RPMI8226 (cell line): ENCODE measurements around the gene GAGE12E.
"Not testable (repeated sequence)": the region's sequence is repeated elsewhere in the genome, so short reads cannot be mapped to it uniquely, and the experiment has no call there.

Experiments
- DNase-seq: peaks from one replicate; pipeline ENCODE4 v3.0.0-alpha.2; 2015

GAGE12E gene, protein sequence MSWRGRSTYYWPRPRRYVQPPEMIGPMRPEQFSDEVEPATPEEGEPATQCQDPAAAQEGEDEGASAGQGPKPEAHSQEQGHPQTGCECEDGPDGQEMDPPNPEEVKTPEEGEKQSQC

DNA sequence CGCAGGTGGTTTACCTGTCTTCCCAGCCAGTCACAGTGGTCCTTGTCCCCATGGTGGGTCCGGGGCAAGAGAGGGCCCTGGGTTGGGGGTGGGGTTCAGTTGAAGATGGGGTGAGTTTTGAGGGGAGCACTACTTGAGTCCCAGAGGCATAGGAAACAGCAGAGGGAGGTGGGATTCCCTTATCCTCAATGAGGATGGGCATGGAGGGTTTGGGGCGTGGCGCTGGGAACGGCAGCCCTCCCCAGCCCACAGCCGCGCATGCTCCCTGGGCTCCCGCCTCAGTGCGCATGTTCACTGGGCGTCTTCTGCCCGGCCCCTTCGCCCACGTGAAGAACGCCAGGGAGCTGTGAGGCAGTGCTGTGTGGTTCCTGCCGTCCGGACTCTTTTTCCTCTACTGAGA, at the start of gene GAGE12E:
GAGE12E (plus strand) TSS at position 301 of the 400 bp plus-strand sequence. CDS start 1,155 bp downstream, outside the sequence.
- DNase-seq, result not testable (repeated sequence)

DNA sequence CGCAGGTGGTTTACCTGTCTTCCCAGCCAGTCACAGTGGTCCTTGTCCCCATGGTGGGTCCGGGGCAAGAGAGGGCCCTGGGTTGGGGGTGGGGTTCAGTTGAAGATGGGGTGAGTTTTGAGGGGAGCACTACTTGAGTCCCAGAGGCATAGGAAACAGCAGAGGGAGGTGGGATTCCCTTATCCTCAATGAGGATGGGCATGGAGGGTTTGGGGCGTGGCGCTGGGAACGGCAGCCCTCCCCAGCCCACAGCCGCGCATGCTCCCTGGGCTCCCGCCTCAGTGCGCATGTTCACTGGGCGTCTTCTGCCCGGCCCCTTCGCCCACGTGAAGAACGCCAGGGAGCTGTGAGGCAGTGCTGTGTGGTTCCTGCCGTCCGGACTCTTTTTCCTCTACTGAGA, 19.2 kb upstream of the GAGE12E start, which contains the start of gene GAGE12C:
GAGE12C (plus strand) TSS at position 301 of the 400 bp plus-strand sequence. CDS start 1,155 bp downstream, outside the sequence.
- DNase-seq, result not testable (repeated sequence)

DNA sequence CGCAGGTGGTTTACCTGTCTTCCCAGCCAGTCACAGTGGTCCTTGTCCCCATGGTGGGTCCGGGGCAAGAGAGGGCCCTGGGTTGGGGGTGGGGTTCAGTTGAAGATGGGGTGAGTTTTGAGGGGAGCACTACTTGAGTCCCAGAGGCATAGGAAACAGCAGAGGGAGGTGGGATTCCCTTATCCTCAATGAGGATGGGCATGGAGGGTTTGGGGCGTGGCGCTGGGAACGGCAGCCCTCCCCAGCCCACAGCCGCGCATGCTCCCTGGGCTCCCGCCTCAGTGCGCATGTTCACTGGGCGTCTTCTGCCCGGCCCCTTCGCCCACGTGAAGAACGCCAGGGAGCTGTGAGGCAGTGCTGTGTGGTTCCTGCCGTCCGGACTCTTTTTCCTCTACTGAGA, 9.7 kb upstream of the GAGE12E start, which contains the start of gene GAGE12D:
GAGE12D (plus strand) TSS at position 301 of the 400 bp plus-strand sequence. CDS start 1,155 bp downstream, outside the sequence.
- DNase-seq, result not testable (repeated sequence)

DNA sequence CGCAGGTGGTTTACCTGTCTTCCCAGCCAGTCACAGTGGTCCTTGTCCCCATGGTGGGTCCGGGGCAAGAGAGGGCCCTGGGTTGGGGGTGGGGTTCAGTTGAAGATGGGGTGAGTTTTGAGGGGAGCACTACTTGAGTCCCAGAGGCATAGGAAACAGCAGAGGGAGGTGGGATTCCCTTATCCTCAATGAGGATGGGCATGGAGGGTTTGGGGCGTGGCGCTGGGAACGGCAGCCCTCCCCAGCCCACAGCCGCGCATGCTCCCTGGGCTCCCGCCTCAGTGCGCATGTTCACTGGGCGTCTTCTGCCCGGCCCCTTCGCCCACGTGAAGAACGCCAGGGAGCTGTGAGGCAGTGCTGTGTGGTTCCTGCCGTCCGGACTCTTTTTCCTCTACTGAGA, 9.5 kb downstream of the GAGE12E start, which contains the start of gene GAGE12F:
GAGE12F (plus strand) TSS at position 301 of the 400 bp plus-strand sequence. CDS start 1,155 bp downstream, outside the sequence.
- DNase-seq, result not testable (repeated sequence)

DNA sequence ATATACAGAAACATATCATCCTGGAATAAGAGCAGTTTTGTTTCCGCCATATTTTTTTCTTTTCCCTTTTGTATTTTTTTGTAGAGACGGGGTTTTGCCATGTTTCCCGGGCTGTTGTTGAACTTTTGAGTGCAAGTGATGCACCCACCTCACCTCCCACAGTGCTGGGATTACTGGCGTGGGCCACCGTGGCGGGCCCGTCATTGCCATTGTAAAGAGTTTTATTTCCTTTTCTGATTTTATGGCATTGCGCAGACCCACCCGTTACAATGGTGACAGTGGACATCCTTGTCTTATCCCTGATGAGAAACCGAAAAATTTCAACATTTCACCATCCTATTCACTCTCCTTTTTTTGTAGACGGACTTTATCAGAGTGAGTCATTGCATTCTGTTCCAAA, 17.6 kb downstream of the GAGE12E start:
- not testable (repeated sequence) for DNase-seq

DNA sequence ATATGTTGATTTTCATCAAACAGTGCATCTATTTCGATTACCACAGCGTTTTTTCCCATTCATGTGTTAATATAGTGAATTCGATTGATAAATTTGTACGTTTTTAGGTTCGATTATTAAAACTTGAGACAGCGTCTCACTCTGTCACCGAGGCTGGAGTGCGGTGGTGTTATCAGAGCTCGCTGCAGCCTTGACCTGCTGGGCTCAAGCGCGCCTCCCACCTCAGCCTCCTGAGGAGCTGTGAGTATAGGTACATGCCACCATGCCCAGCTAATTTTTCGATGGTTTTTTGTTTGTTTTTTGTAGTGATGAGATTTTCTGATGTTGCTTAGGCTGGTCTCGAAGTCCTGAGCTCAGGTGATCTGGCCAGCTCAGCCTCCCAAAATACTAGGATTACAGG, 18.1 kb downstream of the GAGE12E start:
- DNase-seq, result not testable (repeated sequence)

DNA sequence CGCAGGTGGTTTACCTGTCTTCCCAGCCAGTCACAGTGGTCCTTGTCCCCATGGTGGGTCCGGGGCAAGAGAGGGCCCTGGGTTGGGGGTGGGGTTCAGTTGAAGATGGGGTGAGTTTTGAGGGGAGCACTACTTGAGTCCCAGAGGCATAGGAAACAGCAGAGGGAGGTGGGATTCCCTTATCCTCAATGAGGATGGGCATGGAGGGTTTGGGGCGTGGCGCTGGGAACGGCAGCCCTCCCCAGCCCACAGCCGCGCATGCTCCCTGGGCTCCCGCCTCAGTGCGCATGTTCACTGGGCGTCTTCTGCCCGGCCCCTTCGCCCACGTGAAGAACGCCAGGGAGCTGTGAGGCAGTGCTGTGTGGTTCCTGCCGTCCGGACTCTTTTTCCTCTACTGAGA, 19.0 kb downstream of the GAGE12E start, which contains the start of gene GAGE12G:
GAGE12G (plus strand) TSS at position 301 of the 400 bp plus-strand sequence. CDS start 1,155 bp downstream, outside the sequence.
- DNase-seq, result not testable (repeated sequence)

DNA sequence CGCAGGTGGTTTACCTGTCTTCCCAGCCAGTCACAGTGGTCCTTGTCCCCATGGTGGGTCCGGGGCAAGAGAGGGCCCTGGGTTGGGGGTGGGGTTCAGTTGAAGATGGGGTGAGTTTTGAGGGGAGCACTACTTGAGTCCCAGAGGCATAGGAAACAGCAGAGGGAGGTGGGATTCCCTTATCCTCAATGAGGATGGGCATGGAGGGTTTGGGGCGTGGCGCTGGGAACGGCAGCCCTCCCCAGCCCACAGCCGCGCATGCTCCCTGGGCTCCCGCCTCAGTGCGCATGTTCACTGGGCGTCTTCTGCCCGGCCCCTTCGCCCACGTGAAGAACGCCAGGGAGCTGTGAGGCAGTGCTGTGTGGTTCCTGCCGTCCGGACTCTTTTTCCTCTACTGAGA, 28.6 kb downstream of the GAGE12E start, which contains the start of gene GAGE12H:
GAGE12H (plus strand) TSS at position 301 of the 400 bp plus-strand sequence. CDS start 1,155 bp downstream, outside the sequence.
- not testable (repeated sequence) for DNase-seq

DNA sequence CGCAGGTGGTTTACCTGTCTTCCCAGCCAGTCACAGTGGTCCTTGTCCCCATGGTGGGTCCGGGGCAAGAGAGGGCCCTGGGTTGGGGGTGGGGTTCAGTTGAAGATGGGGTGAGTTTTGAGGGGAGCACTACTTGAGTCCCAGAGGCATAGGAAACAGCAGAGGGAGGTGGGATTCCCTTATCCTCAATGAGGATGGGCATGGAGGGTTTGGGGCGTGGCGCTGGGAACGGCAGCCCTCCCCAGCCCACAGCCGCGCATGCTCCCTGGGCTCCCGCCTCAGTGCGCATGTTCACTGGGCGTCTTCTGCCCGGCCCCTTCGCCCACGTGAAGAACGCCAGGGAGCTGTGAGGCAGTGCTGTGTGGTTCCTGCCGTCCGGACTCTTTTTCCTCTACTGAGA, 38.1 kb downstream of the GAGE12E start, which contains the start of gene GAGE2A:
GAGE2A (plus strand) TSS at position 301 of the 400 bp plus-strand sequence. CDS start 1,155 bp downstream, outside the sequence.
- not testable (repeated sequence) for DNase-seq

DNA sequence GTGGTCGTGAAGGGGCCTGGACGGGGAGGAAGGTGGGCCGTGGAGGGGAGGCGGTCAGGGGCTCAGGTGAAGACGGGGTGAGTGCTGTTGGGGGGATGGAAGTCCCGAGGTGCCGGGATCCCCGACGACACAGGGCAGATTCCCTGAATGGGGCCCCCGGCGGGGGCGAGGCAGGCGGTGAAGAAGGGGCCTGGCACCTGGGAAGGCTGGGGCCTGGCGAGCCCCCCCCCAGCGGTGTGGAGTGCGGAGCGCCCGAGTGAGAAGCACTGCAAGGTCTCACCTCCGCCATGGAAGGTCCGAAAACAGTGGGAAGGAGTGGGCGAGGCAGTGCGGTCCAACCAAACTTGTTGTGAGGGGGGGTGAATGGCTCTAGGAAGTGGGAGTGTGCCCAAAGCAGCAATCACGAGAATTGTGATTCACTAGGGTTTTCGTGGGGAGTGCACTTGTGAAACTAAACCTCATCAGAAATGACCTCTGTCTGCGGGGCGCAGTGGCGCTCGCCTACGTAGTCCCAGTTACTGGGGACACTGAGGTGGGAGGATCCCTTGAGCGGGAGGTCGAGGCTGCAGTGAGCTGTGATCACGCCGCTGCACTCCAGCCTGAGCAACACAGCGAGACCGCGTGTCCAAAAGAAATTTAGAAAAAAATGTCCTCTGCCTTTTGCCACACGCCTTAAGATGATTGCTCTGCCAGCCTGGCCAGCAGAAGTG, 38.8 kb downstream of the GAGE12E start:
- not testable (repeated sequence) for DNase-seq

DNA sequence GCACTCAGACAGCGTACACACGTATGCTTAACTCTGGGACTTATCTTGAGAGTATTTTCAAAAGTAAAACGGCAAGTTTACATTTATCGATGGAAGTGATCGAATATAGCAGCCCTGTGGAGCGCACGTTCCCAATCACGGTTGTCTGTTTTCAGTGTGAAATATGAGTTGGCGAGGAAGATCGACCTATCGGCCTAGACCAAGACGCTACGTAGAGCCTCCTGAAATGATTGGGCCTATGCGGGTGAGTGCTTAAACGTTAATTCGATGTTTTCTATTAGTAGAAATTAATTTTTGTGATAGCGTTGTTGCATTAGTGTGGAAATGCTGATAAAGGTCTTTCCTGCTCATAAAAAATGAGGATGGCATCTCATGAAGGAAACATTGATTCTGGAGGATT, 39.4 kb downstream of the GAGE12E start:
- DNase-seq, result not testable (repeated sequence)

DNA sequence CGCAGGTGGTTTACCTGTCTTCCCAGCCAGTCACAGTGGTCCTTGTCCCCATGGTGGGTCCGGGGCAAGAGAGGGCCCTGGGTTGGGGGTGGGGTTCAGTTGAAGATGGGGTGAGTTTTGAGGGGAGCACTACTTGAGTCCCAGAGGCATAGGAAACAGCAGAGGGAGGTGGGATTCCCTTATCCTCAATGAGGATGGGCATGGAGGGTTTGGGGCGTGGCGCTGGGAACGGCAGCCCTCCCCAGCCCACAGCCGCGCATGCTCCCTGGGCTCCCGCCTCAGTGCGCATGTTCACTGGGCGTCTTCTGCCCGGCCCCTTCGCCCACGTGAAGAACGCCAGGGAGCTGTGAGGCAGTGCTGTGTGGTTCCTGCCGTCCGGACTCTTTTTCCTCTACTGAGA, 47.6 kb downstream of the GAGE12E start, which contains the start of gene GAGE1:
GAGE1 (plus strand) TSS at position 301 of the 400 bp plus-strand sequence. CDS start 1,155 bp downstream, outside the sequence.
- not testable (repeated sequence) for DNase-seq
